CD4-positive, alpha-beta T cell treated with Interleukin-6 at 100 ng/mL for 8 hours (primary cell): ENCODE data around the gene ZNF513.
A peak's percentile ranks its signal among the peaks of the same experiment; 100 is the strongest.
"Not testable (repeated sequence)": the region's sequence is repeated elsewhere in the genome, so short reads cannot be mapped to it uniquely, and the experiment has no call there.

Source experiments
- DNase-seq: peaks from one replicate; pipeline ENCODE4 v3.0.0-alpha.2; 2020; ENCODE audit warnings: mixed read lengths, low spot score

Gene ZNF513

DNA sequence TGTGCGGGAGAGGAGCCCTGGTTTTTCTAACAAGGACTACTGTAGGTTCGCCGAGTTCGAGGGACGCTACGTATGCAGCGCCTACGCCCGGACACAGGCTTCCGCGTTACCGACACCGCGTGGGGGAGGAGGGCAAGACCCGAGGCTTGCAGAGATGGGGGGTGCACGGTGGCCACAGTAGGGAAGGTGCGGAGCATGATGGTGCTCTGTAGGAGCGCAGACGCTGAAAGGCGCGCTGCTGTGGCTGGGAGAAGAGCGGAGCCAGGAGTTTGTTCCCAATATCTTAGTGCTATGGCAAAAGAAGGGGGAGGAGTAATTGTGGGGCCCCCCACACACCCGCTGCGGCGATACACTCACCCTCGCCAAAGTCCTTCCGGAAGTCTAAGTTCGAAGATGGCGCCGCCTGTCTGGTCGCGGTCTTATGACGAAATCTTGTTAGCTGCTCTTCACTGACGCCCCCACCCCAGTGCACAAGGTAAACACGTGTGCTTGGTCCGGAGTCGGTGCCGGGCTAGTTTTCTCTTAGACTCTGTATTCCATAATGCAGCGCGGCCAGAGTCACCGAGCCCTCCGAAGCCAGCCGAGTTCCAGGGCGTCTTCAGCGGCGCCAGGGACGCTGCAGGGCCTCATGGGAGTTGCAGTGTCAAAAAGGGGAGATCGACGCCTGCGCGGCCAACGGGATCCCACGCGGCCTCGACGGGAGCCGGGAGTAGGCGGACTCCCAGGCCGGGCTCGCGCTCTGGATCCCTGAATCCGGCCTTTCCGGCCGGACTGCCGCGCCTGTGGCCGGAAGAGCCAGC lies 24.0 kb downstream of the ZNF513 start, which contains the start of gene GTF3C2:
GTF3C2 (minus strand) TSS at position 383 of the 800 bp plus-strand sequence. CDS start 13,210 bp downstream, outside the sequence.
- DNase-seq = peak; percentile 89

DNA sequence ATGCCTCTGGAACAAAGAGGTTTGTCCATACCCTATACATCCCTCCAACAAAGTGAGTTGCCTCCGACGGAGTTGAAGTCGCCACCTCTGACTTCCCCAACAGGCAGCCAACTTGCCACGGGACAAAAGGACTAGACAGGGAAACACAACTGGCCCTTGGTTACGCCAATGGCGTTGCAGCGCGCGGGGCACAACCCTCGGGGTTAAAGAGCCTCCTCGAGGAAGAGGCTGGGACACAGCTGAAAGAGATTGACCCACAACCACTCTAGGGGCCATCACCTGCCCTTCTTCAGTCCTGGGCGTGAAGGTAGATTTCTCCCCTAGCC lies 24.5 kb downstream of the ZNF513 start:
- peak; percentile 23 for DNase-seq

DNA sequence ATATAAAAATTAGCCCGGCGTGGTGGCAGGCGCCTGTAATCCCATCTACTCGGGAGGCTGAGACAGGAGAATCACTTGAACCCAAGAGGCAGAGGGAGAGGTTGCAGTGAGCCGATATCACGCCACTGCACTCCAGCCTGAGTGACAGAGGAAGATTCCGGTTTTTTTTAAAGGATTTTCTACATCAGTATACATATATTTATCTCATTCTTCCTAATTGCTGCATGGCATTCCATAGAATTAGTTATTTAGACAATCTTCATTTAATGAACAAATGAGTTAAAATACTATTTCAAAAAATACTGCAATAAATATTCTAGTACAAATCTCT lies 26.0 kb downstream of the ZNF513 start:
- no peak for DNase-seq

DNA sequence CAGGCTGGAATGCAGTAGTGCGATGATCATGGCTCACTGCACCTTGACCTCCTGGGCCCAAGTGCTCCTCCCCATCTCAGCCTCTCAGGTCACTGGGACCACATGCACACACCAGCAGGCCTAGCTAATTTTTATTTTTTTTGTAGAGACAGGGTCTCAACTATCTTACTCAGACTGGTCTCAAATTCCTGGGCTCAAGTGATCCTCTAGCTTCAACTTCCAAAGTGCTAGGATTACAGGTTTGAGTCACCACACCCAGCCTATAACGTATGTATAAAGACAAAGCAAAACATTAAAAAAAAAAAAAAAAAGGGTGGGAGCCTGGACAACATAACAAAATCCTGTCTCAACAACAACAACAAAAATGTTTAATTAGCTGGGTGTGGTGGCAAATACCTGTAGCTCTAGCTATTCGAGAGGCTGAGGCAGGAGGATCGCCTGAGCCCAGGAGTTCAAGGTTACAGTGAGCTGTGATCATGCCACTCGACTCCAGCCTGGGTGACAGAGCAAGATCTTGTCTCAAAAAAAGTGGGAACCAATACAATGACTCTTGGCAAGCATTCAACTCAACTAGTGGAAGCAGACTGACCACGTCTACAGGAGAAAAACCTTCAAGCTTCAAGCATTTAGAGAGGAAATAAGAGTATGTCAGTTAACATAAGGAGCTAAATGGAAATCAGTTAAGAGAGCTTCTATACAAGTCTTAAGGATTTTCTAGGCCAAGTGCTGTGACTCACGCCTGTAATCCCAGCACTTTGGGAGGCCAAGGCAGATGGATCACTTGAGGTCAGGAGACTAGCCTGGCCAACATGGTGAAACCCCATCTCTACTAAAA lies 26.6 kb downstream of the ZNF513 start:
- DNase-seq = no peak

DNA sequence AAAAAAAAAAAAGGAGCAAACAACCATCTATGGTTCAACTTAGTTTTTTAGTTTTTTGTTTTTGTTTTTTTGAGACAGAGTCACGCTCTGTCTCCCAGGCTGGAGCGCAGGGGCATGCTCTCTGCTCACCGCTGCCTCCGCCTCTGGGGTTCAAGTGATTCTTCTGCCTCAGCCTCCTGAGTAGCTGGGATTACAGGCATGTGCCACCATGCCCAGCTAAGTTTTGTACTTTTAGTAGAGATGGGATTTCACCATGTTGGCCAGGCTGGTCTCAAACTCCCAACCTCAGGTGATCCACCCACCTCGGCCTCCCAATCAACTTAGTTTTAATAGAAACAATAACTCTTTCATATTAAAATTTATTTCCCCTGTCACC lies 27.2 kb downstream of the ZNF513 start:
- DNase-seq = not testable (repeated sequence)

DNA sequence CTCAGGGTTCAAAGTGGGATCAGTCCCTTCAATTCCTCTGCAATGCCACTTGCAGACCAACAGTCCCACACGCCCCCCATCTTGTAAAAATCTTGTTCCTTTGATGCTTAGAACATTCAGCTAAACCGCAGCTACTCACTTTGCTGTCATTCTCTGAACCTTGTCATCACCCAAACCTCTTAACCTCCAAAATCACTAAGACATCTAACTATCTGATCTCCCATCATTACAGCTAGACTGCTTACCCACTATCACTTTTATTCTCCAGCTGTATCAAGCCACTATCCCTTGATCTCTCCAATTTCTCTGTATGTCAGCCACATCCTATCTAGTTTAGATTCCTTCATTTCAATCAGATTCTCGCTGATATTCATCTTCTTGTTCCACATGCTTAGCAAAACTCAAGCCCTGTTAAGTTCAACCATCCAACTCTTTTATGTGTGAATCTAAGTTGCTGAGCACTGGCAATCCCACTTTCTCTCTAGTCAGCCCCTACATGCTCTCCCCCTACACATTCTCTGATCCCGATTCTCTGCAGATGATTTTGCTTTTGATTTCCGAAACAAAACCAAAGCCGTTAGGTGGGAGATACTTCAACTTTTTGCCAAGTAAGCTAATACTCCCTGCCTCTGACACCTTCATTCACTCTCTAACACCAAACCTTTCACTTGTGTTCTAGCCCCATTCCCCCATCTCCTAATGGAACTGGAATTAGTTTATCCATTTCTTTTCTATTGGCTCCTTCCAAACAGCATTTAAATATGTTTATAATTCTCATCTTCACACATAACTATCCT lies 28.5 kb downstream of the ZNF513 start:
- DNase-seq = no peak

DNA sequence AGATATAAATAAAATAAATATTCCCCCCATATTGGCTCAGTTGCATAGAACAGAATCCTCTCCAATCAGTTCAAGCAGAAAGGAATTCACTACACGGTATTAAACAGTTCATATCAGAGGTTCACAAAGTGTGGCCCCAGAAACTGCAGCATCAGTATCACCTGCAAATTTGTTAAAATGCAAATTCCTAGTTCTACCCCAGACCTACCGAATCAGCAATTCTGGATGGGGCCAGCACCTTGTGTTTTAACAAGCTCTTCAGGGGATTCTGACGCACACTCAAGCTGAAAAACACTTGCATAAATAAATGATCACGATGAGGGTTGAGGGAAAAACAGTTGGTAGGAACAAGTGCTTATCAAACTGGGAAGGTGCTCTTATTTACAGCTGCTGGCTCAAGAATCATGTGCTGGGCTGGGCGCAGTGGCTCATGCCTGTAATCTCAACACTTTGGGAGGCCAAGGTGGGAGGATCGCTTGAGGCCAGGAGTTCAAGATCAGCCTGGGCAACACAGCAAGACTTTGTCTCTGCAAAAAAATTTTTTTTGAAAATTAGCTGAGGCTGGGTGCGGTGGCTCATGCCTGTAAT lies 30.3 kb downstream of the ZNF513 start:
- DNase-seq = no peak

DNA sequence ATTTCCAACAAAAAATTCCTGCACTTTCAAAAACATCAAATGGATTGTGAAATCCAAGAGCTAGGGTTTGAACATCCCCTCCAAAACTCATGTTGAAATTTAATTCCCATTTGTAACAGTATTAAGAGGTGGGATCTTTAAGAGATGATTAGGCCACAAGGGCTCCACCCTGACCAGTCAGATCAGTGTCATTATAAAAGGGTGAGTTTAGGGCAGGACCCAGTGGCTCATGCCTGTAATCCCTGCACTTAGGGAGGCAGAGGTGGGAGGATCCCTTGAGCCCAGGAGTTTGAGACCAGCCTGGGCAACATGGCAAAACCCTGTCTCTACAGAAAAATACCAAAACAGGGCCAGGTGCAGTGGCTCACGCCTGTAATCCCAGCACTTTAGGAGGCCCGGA lies 32.9 kb downstream of the ZNF513 start:
- DNase-seq = no peak

DNA sequence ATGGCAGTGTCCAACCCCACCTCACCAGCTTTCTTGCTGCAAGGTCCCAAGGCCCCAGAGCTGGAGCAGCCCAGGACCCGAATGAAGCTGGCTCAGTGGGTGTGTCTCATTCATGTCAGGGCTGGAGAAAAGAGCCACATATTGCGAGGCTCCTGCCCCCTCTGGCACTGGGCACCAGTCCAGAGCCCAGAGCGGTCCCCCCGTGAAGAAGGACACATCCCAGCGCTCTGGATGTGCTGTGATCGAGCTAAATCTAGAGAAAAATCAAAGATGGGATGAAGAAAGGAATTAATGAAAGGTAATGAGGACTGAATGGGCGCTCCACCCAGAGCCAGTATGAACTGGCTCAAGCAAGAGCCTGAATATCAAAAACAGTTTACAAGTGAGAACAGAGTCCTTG lies 44.4 kb downstream of the ZNF513 start:
- no peak for DNase-seq

DNA sequence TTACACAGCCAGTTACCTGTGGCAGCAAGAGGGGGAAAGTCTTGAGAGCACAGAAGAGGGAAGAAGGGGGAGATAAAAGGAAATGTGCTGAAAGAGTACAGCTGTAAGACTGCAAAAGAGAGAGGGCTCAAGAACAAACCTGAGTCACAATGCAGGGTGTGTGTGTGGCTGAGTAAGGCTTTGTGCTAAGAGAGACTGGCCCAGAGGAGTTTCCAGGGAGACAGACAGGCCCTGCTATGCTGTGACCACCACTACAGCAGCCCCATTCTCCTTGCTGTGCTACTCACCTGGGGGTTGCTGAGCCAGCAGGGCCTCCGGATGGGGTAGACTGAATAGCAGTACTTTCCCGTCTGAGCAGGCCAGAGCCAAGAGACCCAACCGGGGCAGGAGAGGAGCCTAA lies 45.2 kb downstream of the ZNF513 start:
- no peak for DNase-seq
